SK-N-SH treated with all-trans-retinoic acid at 6 μM for 48 hours (cell line): Measurements from ENCODE around the gene MOG.

Experiments used
- BACH2 ChIP-seq: fragments of 250-450 bp; sonication (Bioruptor Pico); IDR thresholded peaks from 2 replicates; pipeline ENCODE4 v1.9.0; 2021; ENCODE audit warnings: mild to moderate bottlenecking, borderline replicate concordance
- OSR1 ChIP-seq: fragments of 250-450 bp; sonication (Bioruptor Pico); IDR thresholded peaks from 2 replicates; pipeline ENCODE4 v1.8.0; 2022; ENCODE audit warnings: moderate library complexity, mild to moderate bottlenecking, inconsistent platforms
- PPARA ChIP-seq: fragments of 250-450 bp; sonication (Bioruptor Pico); IDR thresholded peaks from 2 replicates; pipeline ENCODE4 v1.5.0; 2020; ENCODE audit warnings: mild to moderate bottlenecking, borderline replicate concordance
- RARB ChIP-seq: fragments of 250-450 bp; sonication (Bioruptor Pico); IDR thresholded peaks from 2 replicates; pipeline ENCODE4 v1.8.0; 2021; ENCODE audit warnings: mild to moderate bottlenecking, moderate library complexity
- ZC3H10 ChIP-seq: fragments of 250-450 bp; sonication (Bioruptor Pico); IDR thresholded peaks from 2 replicates; pipeline ENCODE4 v1.5.1; 2021; ENCODE audit warnings: mild to moderate bottlenecking, moderate library complexity
- ZFP3 ChIP-seq: fragments of 250-450 bp; sonication (Bioruptor Pico); IDR thresholded peaks from 2 replicates; pipeline ENCODE4 v1.5.0; 2020; ENCODE audit warnings: mild to moderate bottlenecking, moderate library complexity
- ZFP30 ChIP-seq: fragments of 450-650 bp; formaldehyde crosslinking; IDR thresholded peaks from 2 replicates; pipeline ENCODE4 v1.5.0; 2022; ENCODE audit warnings: mild to moderate bottlenecking, moderate library complexity
- TF ChIP-seq, protein P1 (sequence below): fragments of 250-450 bp; sonication (Bioruptor Pico); IDR thresholded peaks from 2 replicates; pipeline ENCODE4 v1.5.1; 2020; ENCODE audit warnings: low read depth, mild to moderate bottlenecking, moderate library complexity
- TF ChIP-seq, protein P2 (sequence below): fragments of 250-450 bp; sonication (Bioruptor Pico); IDR thresholded peaks from 2 replicates; pipeline ENCODE4 v1.8.0; 2020; ENCODE audit warnings: mild to moderate bottlenecking, moderate library complexity, borderline replicate concordance
- TF ChIP-seq, protein P3 (sequence below): fragments of 250-450 bp; sonication (Bioruptor Pico); IDR thresholded peaks from 2 replicates; pipeline ENCODE4 v1.5.1; 2021; ENCODE audit warnings: mild to moderate bottlenecking, moderate library complexity

DNA sequence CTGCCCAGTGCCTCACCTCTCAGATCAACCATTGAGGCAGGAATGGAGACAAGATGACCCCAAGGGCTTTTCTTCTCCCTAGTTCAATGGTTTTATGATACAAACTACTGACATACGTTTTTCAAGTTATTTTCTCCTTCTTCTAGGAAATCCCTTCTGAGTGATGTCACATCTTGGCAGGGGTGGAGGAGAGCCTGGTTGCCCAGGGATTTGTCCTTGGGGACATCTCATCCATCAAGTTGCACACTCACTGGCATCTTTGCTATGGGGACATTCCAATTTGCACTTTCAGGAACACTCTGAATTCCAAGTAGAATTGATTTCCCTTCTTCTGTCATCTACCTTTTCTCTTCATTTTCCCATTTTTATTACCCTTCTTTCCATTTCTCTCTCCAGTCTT lies 14.1 kb downstream of the MOG start:
- TF ChIP-seq, protein P1, sequence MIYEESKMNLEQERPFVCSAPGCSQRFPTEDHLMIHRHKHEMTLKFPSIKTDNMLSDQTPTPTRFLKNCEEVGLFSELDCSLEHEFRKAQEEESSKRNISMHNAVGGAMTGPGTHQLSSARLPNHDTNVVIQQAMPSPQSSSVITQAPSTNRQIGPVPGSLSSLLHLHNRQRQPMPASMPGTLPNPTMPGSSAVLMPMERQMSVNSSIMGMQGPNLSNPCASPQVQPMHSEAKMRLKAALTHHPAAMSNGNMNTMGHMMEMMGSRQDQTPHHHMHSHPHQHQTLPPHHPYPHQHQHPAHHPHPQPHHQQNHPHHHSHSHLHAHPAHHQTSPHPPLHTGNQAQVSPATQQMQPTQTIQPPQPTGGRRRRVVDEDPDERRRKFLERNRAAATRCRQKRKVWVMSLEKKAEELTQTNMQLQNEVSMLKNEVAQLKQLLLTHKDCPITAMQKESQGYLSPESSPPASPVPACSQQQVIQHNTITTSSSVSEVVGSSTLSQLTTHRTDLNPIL (CRISPR knock-in tag) = no peak
- TF ChIP-seq PPARA (CRISPR knock-in tag) (no peak), OSR1 (CRISPR knock-in tag) (no peak), BACH2 (CRISPR knock-in tag) (no peak), ZFP30 (CRISPR knock-in tag) (no peak), ZC3H10 (CRISPR knock-in tag) (no peak), ZFP3 (no peak), RARB (CRISPR knock-in tag) (no peak)
- TF ChIP-seq, protein P2, sequence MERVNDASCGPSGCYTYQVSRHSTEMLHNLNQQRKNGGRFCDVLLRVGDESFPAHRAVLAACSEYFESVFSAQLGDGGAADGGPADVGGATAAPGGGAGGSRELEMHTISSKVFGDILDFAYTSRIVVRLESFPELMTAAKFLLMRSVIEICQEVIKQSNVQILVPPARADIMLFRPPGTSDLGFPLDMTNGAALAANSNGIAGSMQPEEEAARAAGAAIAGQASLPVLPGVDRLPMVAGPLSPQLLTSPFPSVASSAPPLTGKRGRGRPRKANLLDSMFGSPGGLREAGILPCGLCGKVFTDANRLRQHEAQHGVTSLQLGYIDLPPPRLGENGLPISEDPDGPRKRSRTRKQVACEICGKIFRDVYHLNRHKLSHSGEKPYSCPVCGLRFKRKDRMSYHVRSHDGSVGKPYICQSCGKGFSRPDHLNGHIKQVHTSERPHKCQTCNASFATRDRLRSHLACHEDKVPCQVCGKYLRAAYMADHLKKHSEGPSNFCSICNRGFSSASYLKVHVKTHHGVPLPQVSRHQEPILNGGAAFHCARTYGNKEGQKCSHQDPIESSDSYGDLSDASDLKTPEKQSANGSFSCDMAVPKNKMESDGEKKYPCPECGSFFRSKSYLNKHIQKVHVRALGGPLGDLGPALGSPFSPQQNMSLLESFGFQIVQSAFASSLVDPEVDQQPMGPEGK (CRISPR knock-in tag) = no peak
- TF ChIP-seq, protein P3, sequence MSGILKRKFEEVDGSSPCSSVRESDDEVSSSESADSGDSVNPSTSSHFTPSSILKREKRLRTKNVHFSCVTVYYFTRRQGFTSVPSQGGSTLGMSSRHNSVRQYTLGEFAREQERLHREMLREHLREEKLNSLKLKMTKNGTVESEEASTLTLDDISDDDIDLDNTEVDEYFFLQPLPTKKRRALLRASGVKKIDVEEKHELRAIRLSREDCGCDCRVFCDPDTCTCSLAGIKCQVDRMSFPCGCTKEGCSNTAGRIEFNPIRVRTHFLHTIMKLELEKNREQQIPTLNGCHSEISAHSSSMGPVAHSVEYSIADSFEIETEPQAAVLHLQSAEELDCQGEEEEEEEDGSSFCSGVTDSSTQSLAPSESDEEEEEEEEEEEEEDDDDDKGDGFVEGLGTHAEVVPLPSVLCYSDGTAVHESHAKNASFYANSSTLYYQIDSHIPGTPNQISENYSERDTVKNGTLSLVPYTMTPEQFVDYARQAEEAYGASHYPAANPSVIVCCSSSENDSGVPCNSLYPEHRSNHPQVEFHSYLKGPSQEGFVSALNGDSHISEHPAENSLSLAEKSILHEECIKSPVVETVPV (CRISPR knock-in tag) = no peak
